ENCODE results near the gene PGAP1.

The PGAP1 gene

GRCh38 chr2:196804381-196804780 lies 122.1 kb downstream of the PGAP1 start:
- Histone ChIP-seq H3K36me3 (ENCODE audit: insufficient read depth, low read length) (no peaks in the 10 kb centered on the region), H3K4me1 (ENCODE audit: insufficient read depth, low read length, poor library complexity, severe bottlenecking) (peaks cover 7% of the 10 kb centered on the region), H3K79me2 (ENCODE audit: insufficient read depth, low read length) (peaks cover 4% of the 10 kb centered on the region), H4K20me1 (ENCODE audit: insufficient read depth, low read length, poor library complexity, severe bottlenecking) (no peaks in the 10 kb centered on the region), H2AFZ (ENCODE audit: low read length) (no peak overlapping the region), H3K9me2 (replicated peaks; ENCODE audit: low read depth, low read length) (no peaks in the 10 kb centered on the region), H3K27me3 (ENCODE audit: insufficient read depth, low read length, poor library complexity, severe bottlenecking) (no peaks in the 10 kb centered on the region), H3K9me3 (ENCODE audit: insufficient read depth, low read depth, low read length) (no peaks in the 10 kb centered on the region), H3K4me2 (ENCODE audit: low read depth, low read length, poor library complexity, severe bottlenecking) (no peak overlapping the region), H3F3A (ENCODE audit: low read depth) (no peaks in the 10 kb centered on the region), H3K9ac (ENCODE audit: low read depth, low read length, poor library complexity, severe bottlenecking) (no peak overlapping the region), H3K4me3 (ENCODE audit: low read length, poor library complexity, severe bottlenecking) (no peak overlapping the region)
- TF ChIP-seq EZH2phosphoT487 (IDR thresholded peaks at IDR 0.05; ENCODE audit: borderline replicate concordance) (no peak), CTCF (conservative IDR thresholded peaks at IDR 0.05; ENCODE audit: low read length) (no peak)

GRCh38 chr2:196802401-196802800 lies 124.1 kb downstream of the PGAP1 start:
- H3K9me2 ChIP-seq (replicated peaks; ENCODE audit: low read depth, low read length): no peaks in the 10 kb centered on the region
- no peak overlapping the region for H3K4me3 ChIP-seq (ENCODE audit: low read length, poor library complexity, severe bottlenecking)
- no peaks in the 10 kb centered on the region for H4K20me1 ChIP-seq (ENCODE audit: insufficient read depth, low read length, poor library complexity, severe bottlenecking)
- H3K9ac ChIP-seq (ENCODE audit: low read depth, low read length, poor library complexity, severe bottlenecking): no peak overlapping the region
- no peak for TF ChIP-seq EZH2phosphoT487 (IDR thresholded peaks at IDR 0.05; ENCODE audit: borderline replicate concordance)
- no peak for TF ChIP-seq CTCF (conservative IDR thresholded peaks at IDR 0.05; ENCODE audit: low read length)
- peaks cover 23% of the 10 kb centered on the region for H3K79me2 ChIP-seq (ENCODE audit: insufficient read depth, low read length)
- no peak overlapping the region for H2AFZ ChIP-seq (ENCODE audit: low read length)
- H3K9me3 ChIP-seq (ENCODE audit: insufficient read depth, low read depth, low read length): no peaks in the 10 kb centered on the region
- no peak overlapping the region for H3K4me2 ChIP-seq (ENCODE audit: low read depth, low read length, poor library complexity, severe bottlenecking)
- peaks cover 5% of the 10 kb centered on the region for H3K4me1 ChIP-seq (ENCODE audit: insufficient read depth, low read length, poor library complexity, severe bottlenecking)
- H3K36me3 ChIP-seq (ENCODE audit: insufficient read depth, low read length): peaks cover under 1% of the 10 kb centered on the region; the same call in 1 of the 2 replicates
- no peaks in the 10 kb centered on the region for H3K27me3 ChIP-seq (ENCODE audit: insufficient read depth, low read length, poor library complexity, severe bottlenecking)
- no peaks in the 10 kb centered on the region for H3F3A ChIP-seq (ENCODE audit: low read depth)

- H3K9ac ChIP-seq (ENCODE audit: low read depth, low read length, poor library complexity, severe bottlenecking): no peak overlapping the region
- TF ChIP-seq CTCF (conservative IDR thresholded peaks at IDR 0.05; ENCODE audit: low read length) (no peak), EZH2phosphoT487 (IDR thresholded peaks at IDR 0.05; ENCODE audit: borderline replicate concordance) (no peak)
- no peak overlapping the region for H2AFZ ChIP-seq (ENCODE audit: low read length)
- H3K9me2 ChIP-seq (replicated peaks; ENCODE audit: low read depth, low read length): no peaks in the 10 kb centered on the region
- H3K36me3 ChIP-seq (ENCODE audit: insufficient read depth, low read length): peaks cover 7% of the 10 kb centered on the region; the same call in 1 of the 2 replicates
- H3K4me3 ChIP-seq (ENCODE audit: low read length, poor library complexity, severe bottlenecking): no peak overlapping the region
- no peaks in the 10 kb centered on the region for H3F3A ChIP-seq (ENCODE audit: low read depth)
- H3K4me1 ChIP-seq (ENCODE audit: insufficient read depth, low read length, poor library complexity, severe bottlenecking): peaks cover 12% of the 10 kb centered on the region
- H3K27me3 ChIP-seq (ENCODE audit: insufficient read depth, low read length, poor library complexity, severe bottlenecking): no peaks in the 10 kb centered on the region
- H3K4me2 ChIP-seq (ENCODE audit: low read depth, low read length, poor library complexity, severe bottlenecking): no peak overlapping the region
- peaks cover 29% of the 10 kb centered on the region for H3K79me2 ChIP-seq (ENCODE audit: insufficient read depth, low read length)
- H4K20me1 ChIP-seq (ENCODE audit: insufficient read depth, low read length, poor library complexity, severe bottlenecking): no peaks in the 10 kb centered on the region
- H3K9me3 ChIP-seq (ENCODE audit: insufficient read depth, low read depth, low read length): no peaks in the 10 kb centered on the region
Observed at GRCh38 chr2:196801674-196802261, 124.7 kb downstream of the PGAP1 start.

All from Loucy (cell line).